HG02970 (cell line): ENCODE results near the gene SNX19.

ENCODE experiments used
- ATAC-seq: cut with Tn5 transposase; IDR thresholded peaks from one replicate; pipeline ENCODE4 v1.9.1; 2021; ENCODE audit warnings: mild to moderate bottlenecking, moderate library complexity, moderate number of reproducible peaks; ENCODE audit not compliant: unreplicated experiment, low FRiP score

SNX19 gene

DNA sequence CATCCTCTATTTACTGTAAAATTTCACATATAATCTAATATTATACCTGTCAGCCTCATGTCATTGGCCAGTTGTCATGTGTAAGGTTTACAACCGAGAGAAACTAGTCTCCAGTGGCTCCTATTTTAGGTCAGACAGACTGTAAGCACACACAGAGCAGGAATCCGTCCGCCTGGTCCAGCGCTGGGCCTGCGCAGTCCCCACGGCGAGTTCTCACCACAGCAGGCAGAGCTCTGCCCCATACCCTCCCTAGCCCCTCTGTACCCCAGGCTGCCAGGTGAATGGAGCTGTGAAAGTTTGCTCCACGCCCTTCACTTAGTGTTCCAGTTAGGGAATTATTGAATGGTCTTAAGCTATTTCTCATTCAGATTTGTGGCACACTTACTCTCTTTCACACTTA, 63.7 kb downstream of the SNX19 start:
- ATAC-seq: no peak

DNA sequence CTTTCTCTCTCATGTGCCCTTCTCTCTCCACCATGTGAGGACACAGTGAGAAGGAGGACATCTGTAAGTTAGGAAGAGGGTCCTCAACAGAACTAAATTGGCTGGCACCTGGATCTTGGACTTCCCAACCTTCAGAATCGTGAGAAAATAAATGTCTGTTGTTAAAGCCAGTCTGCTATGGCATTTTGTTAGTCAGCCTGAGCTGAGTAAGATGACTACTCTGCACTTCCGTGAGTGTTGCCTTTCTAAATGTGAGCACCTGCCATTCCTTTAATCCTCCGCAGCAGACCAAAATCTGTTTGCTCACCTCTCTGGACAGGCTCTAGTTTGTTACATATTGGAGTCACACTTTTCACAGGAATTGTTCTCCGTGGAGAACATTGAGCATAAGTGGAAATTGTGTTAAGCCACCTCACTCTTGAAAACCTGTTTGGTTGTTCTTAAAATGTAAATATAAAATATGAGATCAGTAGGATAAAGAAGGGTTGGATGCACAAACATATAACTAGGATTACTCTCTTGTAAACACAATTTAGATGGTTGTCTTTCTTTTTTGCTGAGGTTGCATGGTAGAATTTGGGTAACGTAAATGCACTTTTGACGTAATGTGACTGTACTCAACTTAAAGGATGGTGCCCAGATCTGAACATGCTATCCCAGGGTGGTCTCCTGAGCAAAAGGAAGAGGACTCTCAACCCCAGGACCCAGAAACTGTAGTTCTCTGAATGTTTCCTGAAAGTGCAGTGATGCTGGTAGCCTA, 65.9 kb downstream of the SNX19 start:
- no peak for ATAC-seq

DNA sequence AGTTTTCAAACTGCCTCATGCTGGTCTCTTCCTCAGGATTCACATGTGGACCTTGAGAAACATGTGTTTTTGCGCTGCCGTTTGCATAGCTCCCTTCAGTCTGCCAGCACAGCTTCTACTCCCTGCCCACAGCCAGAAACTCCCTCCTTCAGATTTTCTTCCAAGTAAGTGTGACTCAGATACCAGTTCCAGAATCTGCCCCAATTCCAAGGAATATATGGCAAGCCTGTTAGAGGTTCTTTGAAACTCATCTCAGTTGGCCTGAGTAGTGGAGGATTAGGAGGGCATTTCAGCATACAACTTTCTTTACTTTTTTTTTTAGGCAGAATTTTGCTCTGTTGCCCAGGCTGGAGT, 67.1 kb downstream of the SNX19 start:
- no peak for ATAC-seq

DNA sequence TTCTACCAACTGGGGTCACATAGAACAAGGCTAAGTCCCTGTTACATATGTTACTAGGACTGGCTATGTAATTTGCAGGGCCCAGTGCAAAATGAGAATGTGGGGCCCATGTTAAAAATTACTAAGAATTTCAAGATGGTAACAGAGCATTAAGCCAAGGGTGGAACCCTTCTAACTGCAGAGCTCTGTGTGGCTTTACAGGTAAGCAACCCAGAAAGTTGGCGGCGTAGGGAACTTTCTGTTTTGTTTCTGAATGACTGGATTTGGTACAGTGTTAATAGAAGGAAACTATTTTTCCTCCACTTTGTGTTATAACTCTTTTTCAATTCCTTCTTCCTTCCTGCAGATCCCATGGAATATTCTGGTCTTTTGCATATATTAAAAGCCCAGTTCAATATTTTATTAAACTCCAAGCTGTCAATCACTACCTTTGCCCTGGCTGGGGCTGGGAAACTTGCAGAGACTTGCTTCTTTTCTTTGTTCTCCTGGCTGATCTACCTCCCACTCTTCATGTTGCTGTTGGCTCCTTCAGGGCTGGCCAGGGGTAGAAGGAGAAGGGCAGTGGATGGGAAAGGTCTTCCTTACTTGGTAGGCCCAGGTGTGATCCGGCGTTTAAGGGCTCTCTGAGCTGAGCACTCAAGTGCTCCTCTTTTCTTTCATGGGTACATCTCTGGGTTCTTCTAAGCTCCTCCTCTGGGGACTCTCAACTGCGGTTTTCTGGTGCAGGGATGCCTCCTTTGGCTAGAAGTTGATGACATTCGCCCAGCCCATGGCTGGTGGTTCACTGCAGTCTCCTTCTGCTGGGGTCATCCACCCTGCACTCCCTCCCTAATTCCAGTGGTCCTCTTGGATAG, 67.7 kb downstream of the SNX19 start:
- no peak for ATAC-seq

DNA sequence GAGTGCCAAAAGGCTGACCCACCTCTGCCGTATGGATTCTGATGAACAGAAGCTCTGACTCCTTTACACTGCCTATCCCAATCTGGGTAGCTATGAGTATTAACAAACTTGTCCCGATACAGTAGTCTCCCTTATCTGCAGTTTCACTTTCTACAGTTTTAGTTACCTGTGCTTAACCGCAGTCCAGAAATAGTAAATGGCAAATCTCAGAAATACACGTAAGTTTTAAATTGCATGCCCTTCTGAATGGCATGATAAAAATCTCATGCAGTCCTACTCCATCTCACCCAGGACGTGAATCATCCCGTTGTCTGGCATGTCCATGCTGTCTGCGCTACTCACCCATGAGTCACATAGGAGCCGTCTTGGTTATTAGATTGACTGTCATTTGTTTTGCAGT, 68.8 kb downstream of the SNX19 start:
- no peak for ATAC-seq

DNA sequence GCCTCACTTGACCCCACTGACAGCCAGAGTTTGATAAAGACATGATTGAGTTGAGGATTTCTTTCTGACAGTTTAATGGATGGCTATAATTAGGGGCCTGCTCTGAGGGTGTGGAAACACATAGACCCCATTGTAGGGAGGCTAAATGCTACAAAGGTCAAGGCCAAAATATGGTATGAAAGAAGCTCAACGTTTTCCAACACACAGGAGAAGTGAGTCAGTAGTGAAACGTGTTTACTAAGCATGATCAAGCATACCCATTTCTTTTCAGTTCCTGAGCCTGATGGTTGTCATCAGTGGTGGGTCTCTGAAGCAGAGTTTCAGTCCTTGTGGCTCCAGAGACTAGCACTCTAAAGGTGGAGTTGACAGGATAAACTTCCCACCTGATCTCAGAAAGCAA, 69.7 kb downstream of the SNX19 start:
- ATAC-seq: no peak

DNA sequence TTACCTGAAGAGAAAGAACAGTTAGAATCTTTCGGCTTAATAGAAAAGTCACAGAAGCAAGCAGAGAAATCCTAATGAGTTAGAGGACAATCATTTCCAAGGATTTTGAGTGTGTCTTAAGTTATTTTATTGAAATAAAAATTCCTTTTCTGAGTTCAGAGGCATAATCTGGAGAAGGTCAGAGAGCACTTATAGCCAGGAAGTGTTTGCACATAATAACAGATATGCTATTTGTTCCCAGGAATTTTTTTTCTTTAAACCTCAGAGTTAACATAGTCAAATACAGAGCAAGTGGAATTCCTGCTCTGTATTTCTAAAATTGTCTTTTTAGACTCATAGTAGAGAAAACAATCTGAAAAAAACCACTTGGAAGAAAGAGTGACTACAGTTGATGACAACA, 74.3 kb downstream of the SNX19 start:
- ATAC-seq: no peak

DNA sequence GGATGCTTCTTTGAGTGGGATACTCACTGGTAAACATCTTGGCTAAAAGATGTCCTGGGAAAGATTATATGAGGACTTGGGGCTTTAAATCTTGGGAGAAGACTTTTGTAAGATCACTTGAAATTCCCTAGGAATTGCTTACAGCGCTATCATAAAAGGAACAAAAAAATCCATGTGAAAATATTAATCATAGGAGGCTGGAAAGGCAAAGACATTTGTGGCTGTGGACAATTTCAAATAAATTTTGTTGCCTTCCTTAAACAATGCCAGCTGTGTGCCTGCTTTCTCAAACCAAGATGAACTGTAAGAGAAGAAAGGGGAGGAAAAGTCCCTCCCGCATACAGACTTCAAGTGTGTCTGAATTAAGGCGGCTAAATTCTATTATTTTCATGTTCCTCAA, 75.6 kb downstream of the SNX19 start:
- no peak for ATAC-seq

DNA sequence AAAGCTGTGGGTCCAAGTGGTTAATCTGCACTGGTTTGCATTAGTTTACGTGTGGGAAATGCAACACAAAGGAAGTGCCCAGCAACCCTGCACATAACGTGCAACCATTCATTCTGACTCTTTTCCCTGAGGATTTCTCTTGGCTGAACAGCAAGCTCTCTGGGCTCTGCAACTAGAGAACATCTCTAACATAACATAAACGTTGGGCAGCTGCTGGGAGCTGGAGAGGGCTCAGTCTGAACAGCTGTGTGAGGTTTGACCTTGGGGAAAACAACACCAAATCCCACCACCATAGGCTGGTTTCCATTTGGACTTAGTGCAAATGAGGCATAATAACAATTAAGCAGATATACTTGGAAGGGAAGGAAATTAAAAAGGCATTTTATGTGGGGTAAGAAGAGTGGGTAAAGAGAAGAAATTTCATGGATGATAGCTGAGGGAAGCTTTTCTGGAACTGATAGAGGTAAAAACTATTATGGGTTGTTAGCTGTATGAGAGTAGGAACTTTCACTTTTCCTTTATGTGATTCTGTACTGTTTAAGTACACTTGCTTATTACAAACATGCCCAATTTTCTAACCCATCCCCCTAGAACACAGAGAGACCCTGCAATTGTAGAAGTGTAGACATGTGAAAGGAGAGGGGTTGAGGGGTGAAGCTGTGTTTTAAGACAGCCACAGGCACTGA, 76.2 kb downstream of the SNX19 start:
- no peak for ATAC-seq

DNA sequence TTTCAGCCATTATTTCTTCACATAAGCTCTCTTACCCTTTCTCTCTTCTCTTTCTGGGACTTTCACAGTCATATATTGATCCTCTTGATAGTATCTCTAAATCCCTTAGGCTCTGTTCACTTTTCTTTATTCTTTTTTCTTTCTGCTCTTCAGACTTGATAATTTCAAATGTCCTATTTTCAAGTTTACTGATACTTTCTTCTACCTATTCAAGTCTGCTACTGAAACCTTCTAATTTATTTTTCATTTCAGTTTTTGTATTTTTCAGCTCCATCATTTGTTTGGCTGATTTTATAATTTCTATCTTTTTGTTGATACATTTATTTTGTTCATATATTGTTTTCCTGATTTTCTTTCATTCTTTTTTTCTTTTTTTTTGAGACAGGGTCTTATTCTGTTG, 79.1 kb downstream of the SNX19 start:
- no peak for ATAC-seq

DNA sequence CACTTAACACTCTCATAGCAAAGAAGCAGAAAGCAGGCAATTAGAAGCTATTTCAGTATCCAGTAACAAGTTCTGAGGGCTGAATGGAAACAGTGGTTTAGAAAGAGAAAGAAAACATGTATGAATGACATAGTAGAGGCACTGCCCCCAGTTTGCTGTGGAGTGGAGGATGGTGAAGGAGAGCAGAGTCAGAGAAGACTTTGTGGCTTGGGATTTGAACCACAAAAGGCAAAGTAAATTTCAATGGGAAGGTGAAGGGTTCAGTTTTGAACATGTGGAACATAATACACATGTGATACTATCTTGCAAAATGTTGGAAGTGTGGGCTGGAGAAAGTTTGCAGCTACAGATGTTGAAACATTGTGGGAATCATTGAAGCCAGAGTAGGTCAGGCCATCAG, 81.4 kb downstream of the SNX19 start:
- no peak for ATAC-seq

DNA sequence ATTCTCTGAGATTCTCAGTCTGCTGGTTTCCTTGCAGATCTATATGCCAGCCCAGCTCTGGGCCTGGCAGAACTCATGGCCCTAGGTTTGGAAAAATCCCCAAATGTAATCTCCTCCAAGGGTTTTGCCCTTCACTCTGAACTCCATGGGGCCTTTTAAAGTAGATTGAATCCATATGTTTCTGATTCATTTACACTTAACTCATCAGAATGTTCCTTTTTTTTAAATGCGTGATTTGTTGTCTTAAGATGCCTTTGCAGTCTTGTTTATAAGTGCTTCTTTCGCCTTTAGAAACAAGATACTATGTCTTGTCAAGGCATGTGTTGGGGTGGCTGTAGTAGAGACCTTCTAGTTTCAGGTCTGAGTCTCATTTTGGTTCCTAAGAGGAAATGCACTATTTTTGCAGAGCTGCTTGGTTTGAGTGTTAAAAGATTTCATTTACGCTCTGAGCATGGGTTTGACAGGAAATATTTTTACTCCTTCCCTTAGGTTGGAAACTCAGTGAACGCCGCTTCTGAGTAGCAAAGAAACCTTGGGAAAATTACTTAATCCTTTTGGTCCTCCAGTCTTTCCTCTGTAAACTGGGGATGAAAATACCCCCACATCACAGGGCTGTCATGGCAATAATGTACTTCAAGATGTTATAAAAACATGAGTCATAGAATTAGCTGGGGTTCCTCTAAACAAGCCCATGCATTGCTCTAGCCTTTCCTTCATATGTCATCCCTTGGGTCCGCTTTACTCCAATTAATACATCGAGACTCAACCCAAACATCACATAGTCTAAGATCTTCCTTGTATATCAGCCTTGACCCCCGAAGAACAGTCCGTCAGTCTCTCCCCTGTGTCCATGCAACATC, 83.5 kb downstream of the SNX19 start:
- ATAC-seq: no peak

DNA sequence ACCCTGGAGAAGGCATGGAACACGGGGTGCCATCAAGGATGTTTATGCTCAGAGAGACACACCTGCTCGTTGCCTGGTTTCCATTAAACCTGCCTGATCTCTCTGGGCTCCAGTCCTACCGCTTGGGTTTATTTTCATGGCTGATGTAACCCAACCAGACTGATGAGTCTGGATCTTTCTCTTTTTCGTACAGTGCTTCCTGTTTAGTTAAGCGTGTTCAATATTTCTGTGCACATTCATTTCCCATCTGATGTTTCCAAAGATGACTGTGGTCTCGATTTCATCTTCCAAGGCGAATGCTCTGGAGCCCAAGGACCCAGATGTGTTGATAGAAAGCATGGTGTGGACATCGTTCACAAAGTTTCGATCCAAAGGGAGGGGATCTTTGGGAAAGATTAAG, 84.3 kb downstream of the SNX19 start:
- no peak for ATAC-seq

DNA sequence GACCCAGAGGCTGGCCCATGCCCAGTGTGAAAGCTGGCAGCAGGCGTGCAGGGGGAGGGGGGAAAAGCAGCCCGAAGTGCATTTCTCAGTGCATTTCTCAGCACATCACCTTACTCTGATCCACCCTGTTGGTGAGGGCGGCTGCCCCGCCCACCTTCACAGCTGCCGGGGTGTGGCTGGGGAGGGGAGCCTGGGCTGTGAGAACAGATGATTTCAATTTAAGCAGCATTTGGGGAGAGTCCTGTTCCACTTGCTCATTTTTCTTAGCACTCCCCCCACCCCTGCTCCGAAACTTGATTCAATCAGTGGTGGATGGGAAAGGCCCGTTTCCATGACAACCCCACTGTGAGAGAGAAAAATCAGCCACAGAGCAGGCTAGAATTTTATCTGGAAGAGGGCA, 84.8 kb downstream of the SNX19 start:
- no peak for ATAC-seq

DNA sequence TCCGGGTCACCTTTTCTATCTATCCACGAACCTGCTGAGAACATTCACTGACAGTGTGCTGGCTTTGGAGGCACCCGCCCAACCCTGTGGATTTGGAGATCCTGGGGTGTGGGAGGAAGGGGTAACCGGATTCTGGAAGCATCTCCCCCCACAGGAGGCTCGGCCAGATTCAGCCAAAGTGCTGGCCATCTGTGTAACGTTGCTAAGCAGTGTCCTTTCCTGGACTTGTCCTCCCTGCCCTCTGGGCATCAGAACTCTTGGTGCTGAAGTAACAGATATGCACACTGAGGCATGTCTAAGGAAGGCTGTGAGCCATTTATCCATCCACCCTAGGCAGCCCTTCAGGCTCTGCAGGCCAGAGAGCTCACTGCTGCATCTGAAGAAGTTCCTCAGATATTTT, 85.7 kb downstream of the SNX19 start:
- no peak for ATAC-seq

DNA sequence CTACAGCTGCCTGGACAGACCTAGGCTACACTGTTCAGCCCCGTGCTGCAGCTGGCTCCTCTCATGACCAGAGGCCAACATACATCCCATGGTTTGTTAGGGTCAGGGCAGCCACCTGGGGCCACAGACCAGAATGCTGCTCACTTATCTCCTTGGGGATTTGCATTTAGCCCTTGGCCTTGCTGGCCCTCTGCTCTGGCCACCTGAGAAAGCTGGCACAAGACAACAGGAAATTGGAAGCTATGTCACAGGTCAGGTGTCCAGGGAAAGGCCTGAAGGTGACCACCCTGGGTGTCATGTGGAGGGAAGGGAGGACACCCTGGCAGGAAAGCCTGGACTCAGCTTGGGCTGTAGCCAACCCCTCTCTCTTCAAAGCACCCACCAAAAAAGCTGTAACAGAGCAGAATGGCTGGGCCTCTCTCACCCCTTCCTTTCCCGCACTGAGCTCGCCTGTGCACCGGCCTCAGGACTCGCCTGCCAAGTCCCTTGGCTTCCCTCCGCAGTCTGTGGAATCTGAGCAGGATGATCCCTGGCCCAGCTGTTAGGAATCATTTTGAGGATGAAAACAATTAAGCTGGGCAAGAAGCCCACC, 86.3 kb downstream of the SNX19 start:
- no peak for ATAC-seq

DNA sequence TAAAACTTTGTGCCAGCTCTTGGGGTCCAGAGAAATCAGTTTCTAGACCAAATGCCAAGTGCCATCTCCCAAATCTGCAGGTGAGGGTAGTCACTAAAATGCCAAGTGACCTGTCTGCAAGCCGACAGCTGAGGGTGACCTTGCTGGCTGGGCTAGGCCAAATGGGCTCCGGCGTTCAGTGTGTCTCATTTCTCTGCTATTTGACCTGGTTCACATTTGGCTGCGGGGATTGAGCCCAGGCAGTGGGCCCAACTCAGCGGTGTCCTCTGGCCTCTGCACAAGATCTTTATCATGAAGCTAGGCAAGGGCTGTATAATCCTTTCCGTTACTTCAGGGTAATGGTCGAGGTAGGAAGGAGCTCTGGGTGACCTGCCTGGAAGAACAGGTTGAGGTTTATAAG, 87.5 kb downstream of the SNX19 start:
- no peak for ATAC-seq

DNA sequence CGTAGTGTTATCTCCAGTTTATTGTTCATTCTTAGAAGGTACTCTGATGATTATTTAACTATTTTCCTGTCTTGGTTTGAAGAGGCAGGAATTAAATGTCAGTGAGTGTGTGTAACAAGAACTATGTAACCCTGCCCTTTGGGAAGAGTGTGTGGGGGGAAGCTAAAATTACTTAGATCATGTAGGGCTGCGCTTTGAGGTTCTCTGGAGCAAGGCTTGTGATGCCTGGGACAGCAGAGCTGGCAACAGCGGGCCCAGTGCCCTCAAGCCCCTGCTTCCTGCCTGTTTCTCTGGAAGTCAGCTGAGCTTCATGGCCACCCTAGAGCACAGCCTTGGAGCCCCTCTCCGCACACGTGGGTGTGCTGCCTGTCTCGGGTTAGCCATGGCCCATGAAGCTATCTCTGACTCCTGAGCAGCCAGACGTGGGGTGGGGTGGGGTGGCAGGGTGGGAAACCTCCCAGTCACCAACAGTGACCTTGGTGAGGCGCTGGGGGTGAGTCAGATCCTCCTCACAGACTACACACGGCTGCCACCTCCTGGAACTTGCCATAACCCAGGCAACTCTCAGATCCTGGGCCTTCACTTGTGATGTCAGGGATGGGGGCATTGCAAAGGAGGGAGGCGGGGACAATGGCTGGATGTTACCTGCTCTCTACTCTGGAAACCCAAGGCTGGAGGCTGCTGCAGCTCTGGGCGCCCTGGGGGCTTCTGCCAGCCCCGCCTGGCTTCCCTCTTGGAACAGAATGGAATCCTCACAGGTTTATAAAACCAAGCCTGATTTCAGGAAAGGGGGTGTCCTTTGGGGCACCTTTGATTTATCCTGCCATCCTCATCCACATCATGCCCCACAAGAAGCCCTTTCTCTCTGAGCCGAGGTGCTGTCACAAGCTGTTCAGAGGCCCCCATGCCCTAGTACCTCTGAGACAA, 88.6 kb downstream of the SNX19 start:
- ATAC-seq: no peak

DNA sequence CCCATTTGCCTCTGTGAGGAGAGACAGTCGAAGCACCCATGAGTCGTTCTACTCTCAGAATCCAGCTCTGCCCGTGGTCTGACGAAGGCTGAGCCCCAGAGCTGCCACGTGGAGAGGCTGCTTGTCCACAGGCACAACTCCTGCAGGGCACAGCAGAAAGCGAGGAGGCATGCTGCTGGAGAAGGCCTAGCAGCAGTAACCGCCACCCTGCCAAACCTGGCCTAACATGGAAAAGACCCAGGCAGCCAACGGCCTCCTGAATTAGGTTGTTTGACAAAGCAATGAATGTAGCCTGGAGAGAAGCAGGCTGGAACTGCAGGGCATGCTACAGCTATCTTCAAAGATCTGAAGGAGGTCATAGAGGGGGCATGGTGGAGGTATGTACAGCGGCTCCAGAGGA, 89.7 kb downstream of the SNX19 start:
- ATAC-seq: no peak
